HG03457 (cell line): ENCODE measurements around the gene ZG16B.

Experiments
- ATAC-seq: cut with Tn5 transposase; IDR thresholded peaks from one replicate; pipeline ENCODE4 v1.9.1; 2021; ENCODE audit warnings: moderate number of reproducible peaks; ENCODE audit not compliant: unreplicated experiment

The ZG16B gene

GRCh38 chr16:2804728-2805127 lies 25.4 kb upstream of the ZG16B start:
- ATAC-seq, result no peak

GRCh38 chr16:2806286-2806685 lies 23.8 kb upstream of the ZG16B start:
- ATAC-seq, result no peak

GRCh38 chr16:2808181-2808580 lies 21.9 kb upstream of the ZG16B start:
- no peak for ATAC-seq

- no peak for ATAC-seq
Measured at GRCh38 chr16:2809149-2809760, 20.8 kb upstream of the ZG16B start.

- no peak for ATAC-seq
Measured at GRCh38 chr16:2810651-2811050, 19.5 kb upstream of the ZG16B start.

GRCh38 chr16:2811703-2812471 lies 18.2 kb upstream of the ZG16B start:
- ATAC-seq, result no peak

- no peak for ATAC-seq
Measured at GRCh38 chr16:2813771-2814221, 16.3 kb upstream of the ZG16B start.

- no peak for ATAC-seq
Measured at GRCh38 chr16:2814551-2815298, 15.4 kb upstream of the ZG16B start.

GRCh38 chr16:2815299-2815771 lies 14.8 kb upstream of the ZG16B start:
- no peak for ATAC-seq

GRCh38 chr16:2816751-2817339 lies 13.3 kb upstream of the ZG16B start, which contains the start of gene PRSS21:
Gene PRSS21, plus strand, starts transcription at chr16:2817237. Its CDS starts 32 bp downstream, at chr16:2817269.
- ATAC-seq, result no peak

GRCh38 chr16:2817340-2818271 lies 12.5 kb upstream of the ZG16B start:
- no peak for ATAC-seq

GRCh38 chr16:2818272-2818876 lies 11.7 kb upstream of the ZG16B start:
- ATAC-seq, result no peak

- ATAC-seq, result no peak
Measured at GRCh38 chr16:2819179-2819938, 10.7 kb upstream of the ZG16B start.

- ATAC-seq, result no peak
Measured at GRCh38 chr16:2819939-2820835, 9.9 kb upstream of the ZG16B start.

- ATAC-seq, result no peak
Measured at GRCh38 chr16:2820836-2821486, 9.1 kb upstream of the ZG16B start.

GRCh38 chr16:2821487-2822157 lies 8.5 kb upstream of the ZG16B start:
- ATAC-seq, result no peak

- no peak for ATAC-seq
Measured at GRCh38 chr16:2822158-2822495, 8.0 kb upstream of the ZG16B start.
